ENCODE results near the gene AEBP1. TPM values are rescaled to one million over a fixed set of nuclear protein-coding genes. Genes with fewer than 3 reads are reported as not detected.

The AEBP1 gene
- total RNA-seq, 2 donors from 2014 or later = 84.4 to 193 TPM

GRCh38 chr7:44072364-44073231, 31.5 kb upstream of the AEBP1 start:
- Histone ChIP-seq H3K4me3 (no peak overlapping the region), H3K36me3 (peaks cover 40% of the 10 kb centered on the region)
- TF ChIP-seq CTCF (IDR thresholded peaks at IDR 0.05) = peak; percentile 61 to 80

GRCh38 chr7:44073664-44074348, 30.3 kb upstream of the AEBP1 start:
- Histone ChIP-seq H3K27ac (peak overlapping the region; percentile 92 to 93), H3K27me3 (no peaks in the 10 kb centered on the region), H3K4me1 (peaks cover 0 to 72% of the 10 kb centered on the region in 2 donors), H3K4me3 (peak overlapping the region in 1 of 2 donors; percentile 9), H3K36me3 (peaks cover 52% of the 10 kb centered on the region), H3K9me3 (no peaks in the 10 kb centered on the region)
- TF ChIP-seq CTCF (IDR thresholded peaks at IDR 0.05) = no peak
- DNase-seq (ENCODE audit: low spot score) = peak; percentile 81

More at GRCh38 chr7:44072364-44073231, 31.5 kb upstream of the AEBP1 start:
- no peaks in the 10 kb centered on the region for H3K9me3 ChIP-seq
- peak; percentile 92 for DNase-seq (ENCODE audit: low spot score)
- H3K4me1 ChIP-seq = peaks cover 0 to 68% of the 10 kb centered on the region in 2 donors
- peak overlapping the region; percentile 92 to 93 for H3K27ac ChIP-seq
- no peaks in the 10 kb centered on the region for H3K27me3 ChIP-seq

- peaks cover 58% of the 10 kb centered on the region for H3K36me3 ChIP-seq
- DNase-seq (ENCODE audit: low spot score) = no peak
- H3K27me3 ChIP-seq = no peaks in the 10 kb centered on the region
- no peaks in the 10 kb centered on the region for H3K9me3 ChIP-seq
- no peak for TF ChIP-seq CTCF (IDR thresholded peaks at IDR 0.05)
- H3K4me1 ChIP-seq = peaks cover 0 to 77% of the 10 kb centered on the region in 2 donors
- H3K27ac ChIP-seq = peak overlapping the region; percentile 92 to 93
- H3K4me3 ChIP-seq = peak overlapping the region in 1 of 2 donors; percentile 9
Measured at GRCh38 chr7:44074349-44074695, 29.8 kb upstream of the AEBP1 start.

GRCh38 chr7:44075296-44076075, 28.7 kb upstream of the AEBP1 start:
- no peak for TF ChIP-seq CTCF (IDR thresholded peaks at IDR 0.05)
- peak overlapping the region; percentile 92 to 93 for H3K27ac ChIP-seq
- H3K36me3 ChIP-seq = peaks cover 69% of the 10 kb centered on the region
- H3K4me3 ChIP-seq = no peak overlapping the region
- H3K9me3 ChIP-seq = no peaks in the 10 kb centered on the region
- no peaks in the 10 kb centered on the region for H3K27me3 ChIP-seq
- peaks cover 0 to 89% of the 10 kb centered on the region in 2 donors for H3K4me1 ChIP-seq
- no peak for DNase-seq (ENCODE audit: low spot score)

GRCh38 chr7:44076101-44076895, 27.8 kb upstream of the AEBP1 start:
- H3K27me3 ChIP-seq = no peaks in the 10 kb centered on the region
- H3K36me3 ChIP-seq = peaks cover 70% of the 10 kb centered on the region
- TF ChIP-seq CTCF (IDR thresholded peaks at IDR 0.05) = no peak
- peaks cover 0 to 95% of the 10 kb centered on the region in 2 donors for H3K4me1 ChIP-seq
- DNase-seq (ENCODE audit: low spot score) = no peak
- H3K9me3 ChIP-seq = no peaks in the 10 kb centered on the region
- H3K4me3 ChIP-seq = no peak overlapping the region
- H3K27ac ChIP-seq = peak overlapping the region; percentile 92 to 93

Measured in right atrium auricular region (tissue), 2 donors.